Erythroblast (primary cell): ENCODE measurements around the gene SPAG16.

ENCODE experiments used
- GATA1 ChIP-seq: IDR thresholded peaks from 2 replicates; pipeline ENCODE4 v1.6.1; 2011; ENCODE audit warnings: low read depth, mild to moderate bottlenecking, control low read depth, low read length, moderate library complexity
- POLR2A ChIP-seq: IDR thresholded peaks from 2 replicates; pipeline ENCODE4 v1.6.1; 2011; ENCODE audit warnings: mild to moderate bottlenecking, low read length

GRCh38 chr2:213317929-213318328 lies 33.7 kb downstream of the SPAG16 start:
- no peak for TF ChIP-seq POLR2A
- TF ChIP-seq GATA1 = no peak
